Upper lobe of left lung (tissue), 6 donors: Measurements from ENCODE around the gene ZIC1. TPM values are rescaled to one million over a fixed set of nuclear protein-coding genes. Genes with fewer than 3 reads are reported as not detected.

ENCODE experiments used
- ATAC-seq, 2 donors: fragments of 200-7000 bp; cut with Tn5 transposase; one replicate each; pipeline ENCODE4 v1.9.1; 2022; ENCODE audit warnings: mild to moderate bottlenecking in 2 of 2, moderate library complexity in 2 of 2; ENCODE audit not compliant: low FRiP score in 2 of 2
- DNase-seq, 2 donors: peaks; one replicate each; pipeline ENCODE4 v3.0.0-alpha.2; 2019 to 2020
- H3K27ac ChIP-seq, 4 donors: fragments of 200-600 bp; sonication (generic); one replicate each; pipeline ENCODE4 v1.5.1; 2016 to 2019
- H3K27me3 ChIP-seq, 4 donors: fragments of 200-600 bp; sonication (generic); one replicate each; pipeline ENCODE4 v1.5.1; 2017 to 2019
- H3K36me3 ChIP-seq, 4 donors: fragments of 200-600 bp; sonication (generic); one replicate each; pipeline ENCODE4 v1.5.1; 2016 to 2019
- H3K4me1 ChIP-seq, 4 donors: fragments of 200-600 bp; sonication (generic); one replicate each; pipeline ENCODE4 v1.5.1; 2018 to 2019
- H3K4me3 ChIP-seq, 4 donors: fragments of 200-600 bp; sonication (generic); one replicate each; pipeline ENCODE4 v1.5.1; 2017 to 2019; ENCODE audit warnings: mild to moderate bottlenecking in 2 of 4, moderate library complexity in 1 of 4
- H3K9me3 ChIP-seq, 4 donors: fragments of 200-600 bp; sonication (generic); one replicate each; pipeline ENCODE4 v1.5.1; 2018 to 2019
- CTCF ChIP-seq, 6 experiments: fragments of 450-650 bp in 4 of 6; fragments of 200-600 bp in 2 of 6; sonication (generic) in 2 of 6; IDR thresholded peaks; one replicate each; pipeline ENCODE4 v1.5.1; 2016 to 2019; ENCODE audit warnings: antibody characterized with exemption in 6 of 6
- EP300 ChIP-seq, 4 donors: sonication (generic); formaldehyde crosslinking; IDR thresholded peaks; one replicate each; pipeline ENCODE4 v1.5.1; 2017; ENCODE audit warnings: antibody characterized with exemption in 4 of 4, control low read depth in 2 of 4
- POLR2A ChIP-seq, 4 donors: fragments of 450-650 bp; IDR thresholded peaks; one replicate each; pipeline ENCODE4 v1.5.1; 2016 to 2017; ENCODE audit warnings: antibody characterized with exemption in 4 of 4, mild to moderate bottlenecking in 2 of 4
- POLR2AphosphoS5 ChIP-seq, 2 donors: sonication (generic); formaldehyde crosslinking; IDR thresholded peaks; one replicate each; pipeline ENCODE4 v1.5.1; 2017; ENCODE audit warnings: antibody characterized with exemption in 2 of 2
- WGBS, 2 donors: methylation state at CpG; one replicate each; pipeline ENCODE4 v1.1.5; 2017 to 2018; 5-methylcytosine and 5-hydroxymethylcytosine counted together
- total RNA-seq, 6 donors: library from RNA; depleted of rRNA in 4 of 6; stranded (reverse); fragments of >200 nt in 4 of 6; gene quantifications; one replicate each; pipeline versions ENCODE4 v1.1.0 to v1.2.1, GENCODE V29; 2016 to 2021
- donor health status: DM: no; HTN: no; CAD: no; lungs with moderate emphysema.
- donor health status: DM: no; HTN: yes; CAD: no; lungs with severe emphysema.

ZIC1 gene
- total RNA-seq, 6 donors from 2014 or later, result not detected

GRCh38 chr3:147384210-147385058 lies 24.7 kb upstream of the ZIC1 start:
- 11 to 18% methylated on average over 11 to 27 of the region's 27 CpGs for WGBS, 2 donors
- TF ChIP-seq CTCF (IDR thresholded peaks at IDR 0.05) (no peak), POLR2A (IDR thresholded peaks at IDR 0.05) (no peak), EP300 (IDR thresholded peaks at IDR 0.05) (no peak), POLR2AphosphoS5 (IDR thresholded peaks at IDR 0.05) (no peak)
- Histone ChIP-seq H3K36me3 (no peaks in the 10 kb centered on the region), H3K4me1 (no peaks in the 10 kb centered on the region), H3K9me3 (no peaks in the 10 kb centered on the region), H3K4me3 (no peak overlapping the region), H3K27me3 (peaks cover 0 to 68% (median 18%) of the 10 kb centered on the region in 4 donors), H3K27ac (no peak overlapping the region)
- ATAC-seq, result peak in 1 of 2 donors; percentile 22
- DNase-seq, result no peak

- Histone ChIP-seq H3K4me1 (no peaks in the 10 kb centered on the region), H3K4me3 (no peak overlapping the region), H3K27ac (no peak overlapping the region), H3K9me3 (peaks cover 0 to 1% (median 0%) of the 10 kb centered on the region in 4 donors), H3K36me3 (no peaks in the 10 kb centered on the region), H3K27me3 (peaks cover 0 to 69% (median 21%) of the 10 kb centered on the region in 4 donors)
- no peak for TF ChIP-seq CTCF (IDR thresholded peaks at IDR 0.05)
- TF ChIP-seq EP300 (IDR thresholded peaks at IDR 0.05), result no peak
- TF ChIP-seq POLR2A (IDR thresholded peaks at IDR 0.05), result no peak
- TF ChIP-seq POLR2AphosphoS5 (IDR thresholded peaks at IDR 0.05), result no peak
- DNase-seq, result no peak
- WGBS, 2 donors, result 8 to 13% methylated on average over 18 to 23 of the region's 23 CpGs
- ATAC-seq, result no peak
These were observed 23.8 kb upstream of the ZIC1 start for GRCh38 chr3:147385059-147386012.

GRCh38 chr3:147387291-147387884 lies 21.8 kb upstream of the ZIC1 start:
- Histone ChIP-seq H3K27me3 (peaks cover 0 to 69% (median 28%) of the 10 kb centered on the region in 4 donors), H3K9me3 (peaks cover 0 to 11% (median 4%) of the 10 kb centered on the region in 4 donors), H3K4me1 (peaks cover 6 to 8% (median 7%) of the 10 kb centered on the region in 4 donors), H3K4me3 (no peak overlapping the region), H3K36me3 (no peaks in the 10 kb centered on the region), H3K27ac (no peak overlapping the region)
- DNase-seq (no peak), ATAC-seq (no peak)
- 9% methylated on average over 10 of the region's 10 CpGs for WGBS, 2 donors
- TF ChIP-seq POLR2AphosphoS5 (IDR thresholded peaks at IDR 0.05) (no peak), CTCF (IDR thresholded peaks at IDR 0.05) (no peak), EP300 (IDR thresholded peaks at IDR 0.05) (no peak), POLR2A (IDR thresholded peaks at IDR 0.05) (no peak)

- no peak for DNase-seq
- Histone ChIP-seq H3K4me1 (peaks cover 9 to 14% (median 12%) of the 10 kb centered on the region in 4 donors), H3K27ac (no peak overlapping the region), H3K36me3 (no peaks in the 10 kb centered on the region), H3K9me3 (peaks cover 0 to 11% (median 4%) of the 10 kb centered on the region in 4 donors), H3K27me3 (peaks cover 0 to 72% (median 32%) of the 10 kb centered on the region in 4 donors), H3K4me3 (no peak overlapping the region)
- WGBS, 2 donors, result 9 to 11% methylated on average over 36 of the region's 36 CpGs
- no peak for TF ChIP-seq CTCF (IDR thresholded peaks at IDR 0.05)
- no peak for TF ChIP-seq POLR2AphosphoS5 (IDR thresholded peaks at IDR 0.05)
- ATAC-seq, result no peak
These were observed 21.1 kb upstream of the ZIC1 start for GRCh38 chr3:147387885-147388699.
